Smooth muscle cell (in vitro differentiated cells): ENCODE results near the gene GREB1. TPM values are rescaled to one million over a fixed set of nuclear protein-coding genes. Genes with fewer than 3 reads are reported as not detected.

Experiments used
- DNase-seq: peaks from one replicate; lab custom pipeline; 2025; ENCODE audit not compliant: unreplicated experiment; lab: John Stamatoyannopoulos, UW
- H2AFZ ChIP-seq: fragments of 200-600 bp; sonication (generic); 2 replicates; pipeline ENCODE4 v1.6.0; 2016; ENCODE audit warnings: antibody characterized with exemption, low read depth, mild to moderate bottlenecking
- H3F3A ChIP-seq: fragments of 200-600 bp; sonication (generic); 2 replicates; pipeline ENCODE4 v1.6.0; 2017; ENCODE audit warnings: antibody characterized with exemption, low read depth
- H3K27ac ChIP-seq: fragments of 200-600 bp; sonication (generic); 2 replicates; pipeline ENCODE4 v1.5.1; 2016; ENCODE audit warnings: low read depth, mild to moderate bottlenecking
- H3K27me3 ChIP-seq: fragments of 200-600 bp; sonication (generic); 2 replicates; pipeline ENCODE4 v1.6.1; 2016; ENCODE audit warnings: low read depth, mild to moderate bottlenecking
- H3K36me3 ChIP-seq: fragments of 200-600 bp; sonication (generic); 2 replicates; pipeline ENCODE4 v1.5.1; 2016; ENCODE audit warnings: low read depth
- H3K4me1 ChIP-seq: fragments of 200-600 bp; sonication (generic); 2 replicates; pipeline ENCODE4 v1.5.1; 2016; ENCODE audit warnings: low read depth
- H3K4me2 ChIP-seq: fragments of 200-600 bp; sonication (generic); 2 replicates; pipeline ENCODE4 v1.6.0; 2016; ENCODE audit warnings: mild to moderate bottlenecking
- H3K4me3 ChIP-seq: fragments of 200-600 bp; sonication (generic); 2 replicates; pipeline ENCODE4 v1.5.1; 2016; ENCODE audit warnings: mild to moderate bottlenecking
- H3K79me2 ChIP-seq: fragments of 200-600 bp; sonication (generic); 2 replicates; pipeline ENCODE4 v1.6.0; 2016; ENCODE audit warnings: low read depth, mild to moderate bottlenecking
- H3K9ac ChIP-seq: fragments of 200-600 bp; sonication (generic); 2 replicates; pipeline ENCODE4 v1.6.0; 2016; ENCODE audit warnings: low read depth
- H3K9me3 ChIP-seq: fragments of 200-600 bp; sonication (generic); replicated peaks from 2 replicates; pipeline ENCODE4 v1.5.1; 2016; ENCODE audit warnings: low read depth
- H4K20me1 ChIP-seq: fragments of 200-600 bp; sonication (generic); 2 replicates; pipeline ENCODE4 v1.6.0; 2016; ENCODE audit warnings: low read depth
- WGBS: methylation state at CpG from one replicate; pipeline ENCODE4 v1.1.7; 2016; ENCODE audit warnings: low lambda C conversion rate; 5-methylcytosine and 5-hydroxymethylcytosine counted together
- polyA plus RNA-seq: library from polyadenylated mRNA; unstranded; fragments of >200 nt; fragmentation: Nextera tagmentation; extraction: Ambion mirVana; gene quantifications from 2 replicates; pipeline ENCODE4 v1.2.1, GENCODE V29; 2016
- total RNA-seq: library from RNA; depleted of rRNA; stranded (reverse); fragments of >200 nt; gene quantifications from 2 replicates; pipeline ENCODE4 v1.2.3, GENCODE V29; 2014
- TF ChIP-seq, protein P1 (sequence below): fragments of 200-600 bp; sonication (generic); IDR thresholded peaks from 2 replicates; pipeline ENCODE4 v1.5.1; 2017; ENCODE audit warnings: borderline replicate concordance, mild to moderate bottlenecking, antibody characterized with exemption; ENCODE audit not compliant: insufficient read depth, poor library complexity, severe bottlenecking

Gene GREB1
- total and polyA plus RNA-seq, 2 experiments from 2014 or later: 1.7 to 4.3 TPM

DNA sequence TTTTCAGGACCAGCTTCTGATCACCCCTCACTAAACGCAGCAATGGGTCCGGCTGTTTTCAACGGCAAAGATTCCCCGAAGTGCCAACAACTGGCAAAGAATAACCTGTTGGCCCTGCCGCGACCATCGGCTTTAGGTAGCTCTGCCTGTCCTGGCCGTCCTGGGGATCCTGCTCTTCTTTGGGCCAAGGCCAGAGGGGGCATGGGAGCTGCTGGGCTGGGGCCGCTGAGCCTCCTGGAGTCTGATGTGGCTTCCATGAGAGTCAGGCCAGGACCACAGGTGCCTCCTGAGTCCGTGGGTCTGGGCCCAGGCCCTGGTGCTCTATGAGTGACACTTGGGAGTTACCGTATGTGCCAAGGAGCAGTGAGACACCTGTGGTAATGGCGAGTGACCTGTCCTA lies 46.9 kb downstream of the GREB1 start:
- H2AFZ ChIP-seq: no peak overlapping the region
- H3K4me3 ChIP-seq: no peak overlapping the region
- H3K9ac ChIP-seq: no peak overlapping the region
- H3K27ac ChIP-seq: no peak overlapping the region
- no peaks in the 10 kb centered on the region for H3F3A ChIP-seq
- DNase-seq: no peak
- peaks cover 7% of the 10 kb centered on the region for H3K4me1 ChIP-seq
- H3K4me2 ChIP-seq: no peak overlapping the region
- no peaks in the 10 kb centered on the region for H3K36me3 ChIP-seq
- no peaks in the 10 kb centered on the region for H3K27me3 ChIP-seq
- H3K79me2 ChIP-seq: no peaks in the 10 kb centered on the region
- WGBS: 98% methylated on average over 12 of the region's 12 CpGs
- TF ChIP-seq, protein P1, sequence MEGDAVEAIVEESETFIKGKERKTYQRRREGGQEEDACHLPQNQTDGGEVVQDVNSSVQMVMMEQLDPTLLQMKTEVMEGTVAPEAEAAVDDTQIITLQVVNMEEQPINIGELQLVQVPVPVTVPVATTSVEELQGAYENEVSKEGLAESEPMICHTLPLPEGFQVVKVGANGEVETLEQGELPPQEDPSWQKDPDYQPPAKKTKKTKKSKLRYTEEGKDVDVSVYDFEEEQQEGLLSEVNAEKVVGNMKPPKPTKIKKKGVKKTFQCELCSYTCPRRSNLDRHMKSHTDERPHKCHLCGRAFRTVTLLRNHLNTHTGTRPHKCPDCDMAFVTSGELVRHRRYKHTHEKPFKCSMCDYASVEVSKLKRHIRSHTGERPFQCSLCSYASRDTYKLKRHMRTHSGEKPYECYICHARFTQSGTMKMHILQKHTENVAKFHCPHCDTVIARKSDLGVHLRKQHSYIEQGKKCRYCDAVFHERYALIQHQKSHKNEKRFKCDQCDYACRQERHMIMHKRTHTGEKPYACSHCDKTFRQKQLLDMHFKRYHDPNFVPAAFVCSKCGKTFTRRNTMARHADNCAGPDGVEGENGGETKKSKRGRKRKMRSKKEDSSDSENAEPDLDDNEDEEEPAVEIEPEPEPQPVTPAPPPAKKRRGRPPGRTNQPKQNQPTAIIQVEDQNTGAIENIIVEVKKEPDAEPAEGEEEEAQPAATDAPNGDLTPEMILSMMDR: no peak
- H4K20me1 ChIP-seq: no peaks in the 10 kb centered on the region
- no peaks in the 10 kb centered on the region for H3K9me3 ChIP-seq

DNA sequence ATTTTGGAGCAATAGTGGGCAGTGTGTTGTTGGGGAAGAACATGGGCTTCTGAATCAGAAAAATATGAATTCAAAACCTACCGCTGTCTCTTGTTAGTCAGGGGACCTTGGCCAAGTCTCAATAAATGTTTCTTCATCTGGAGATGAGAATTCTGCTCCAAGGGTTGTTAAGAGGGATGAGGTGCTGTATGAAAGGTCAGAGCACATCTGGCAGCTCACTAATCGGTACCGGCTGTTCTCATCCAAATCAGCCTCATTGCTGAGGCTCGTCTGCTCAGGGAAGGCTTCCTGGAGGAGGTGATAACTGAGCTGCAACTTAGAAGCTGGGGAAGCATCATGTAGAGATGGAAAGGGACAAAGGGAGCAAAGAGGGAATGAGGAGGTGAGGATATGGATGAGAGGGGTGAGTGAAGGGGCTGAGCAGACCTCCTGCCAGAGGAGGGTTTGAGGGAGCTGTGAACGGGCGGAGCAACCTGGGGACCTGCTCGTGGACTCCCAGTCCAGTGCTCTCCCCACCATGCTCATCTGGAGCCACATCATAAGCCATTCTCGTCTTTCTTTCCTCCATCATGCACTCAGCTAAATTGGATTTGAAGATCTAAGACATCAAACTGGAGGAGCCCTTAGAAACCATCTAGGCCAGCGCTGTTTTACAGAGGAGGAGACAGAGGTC lies 47.4 kb downstream of the GREB1 start:
- H3K4me1 ChIP-seq: peaks cover 7% of the 10 kb centered on the region
- no peaks in the 10 kb centered on the region for H3F3A ChIP-seq
- no peak overlapping the region for H3K27ac ChIP-seq
- no peaks in the 10 kb centered on the region for H3K79me2 ChIP-seq
- H2AFZ ChIP-seq: no peak overlapping the region
- no peaks in the 10 kb centered on the region for H3K27me3 ChIP-seq
- H3K9me3 ChIP-seq: no peaks in the 10 kb centered on the region
- no peaks in the 10 kb centered on the region for H3K36me3 ChIP-seq
- no peak for DNase-seq
- TF ChIP-seq, protein P1: no peak
- no peak overlapping the region for H3K4me3 ChIP-seq
- no peak overlapping the region for H3K4me2 ChIP-seq
- H4K20me1 ChIP-seq: no peaks in the 10 kb centered on the region
- no peak overlapping the region for H3K9ac ChIP-seq
- 95% methylated on average over 9 of the region's 9 CpGs for WGBS

GRCh38 chr2:11581797-11582611 lies 48.2 kb downstream of the GREB1 start:
- no peak overlapping the region for H3K9ac ChIP-seq
- H3K27me3 ChIP-seq: no peaks in the 10 kb centered on the region
- H3K4me1 ChIP-seq: peaks cover 7% of the 10 kb centered on the region
- no peaks in the 10 kb centered on the region for H3K9me3 ChIP-seq
- H3K4me3 ChIP-seq: no peak overlapping the region
- no peak for DNase-seq
- 78% methylated on average over 19 of the region's 19 CpGs for WGBS
- TF ChIP-seq, protein P1: no peak
- H3K27ac ChIP-seq: no peak overlapping the region
- no peaks in the 10 kb centered on the region for H3F3A ChIP-seq
- H3K79me2 ChIP-seq: no peaks in the 10 kb centered on the region
- H3K4me2 ChIP-seq: no peak overlapping the region
- H3K36me3 ChIP-seq: no peaks in the 10 kb centered on the region
- H2AFZ ChIP-seq: no peak overlapping the region
- H4K20me1 ChIP-seq: no peaks in the 10 kb centered on the region
